ENCODE measurements around the gene APOE.
A peak's percentile ranks its signal among the peaks of the same experiment; 100 is the strongest.
"Not testable (repeated sequence)": the region's sequence is repeated elsewhere in the genome, so short reads cannot be mapped to it uniquely, and the experiment has no call there.

Gene APOE

GRCh38 chr19:44886141-44886540 lies 19.5 kb upstream of the APOE start:
- no peak for DNase-seq

- DNase-seq: no peak
Observed at GRCh38 chr19:44887648-44888047, 17.9 kb upstream of the APOE start.

- DNase-seq: not testable (repeated sequence)
Observed at GRCh38 chr19:44888335-44888734, 17.3 kb upstream of the APOE start.

- DNase-seq: no peak
Observed at GRCh38 chr19:44889830-44890365, 15.7 kb upstream of the APOE start.

GRCh38 chr19:44890366-44891015 lies 15.1 kb upstream of the APOE start:
- peak; percentile 99 to 100 for DNase-seq

- peak in 1 of 2 experiments; percentile 100 for DNase-seq
Observed at GRCh38 chr19:44891016-44891882, 14.3 kb upstream of the APOE start, which contains the start of gene TOMM40. TSS of gene TOMM40 (plus strand) at chr19:44891254. CDS start at chr19:44891416, 162 bp downstream.

GRCh38 chr19:44892932-44893331 lies 12.7 kb upstream of the APOE start:
- DNase-seq: no peak

- no peak for DNase-seq
Observed at GRCh38 chr19:44893332-44894051, 12.1 kb upstream of the APOE start.

GRCh38 chr19:44894052-44894400 lies 11.6 kb upstream of the APOE start:
- DNase-seq: no peak

- no peak for DNase-seq
Observed at GRCh38 chr19:44894946-44895345, 10.7 kb upstream of the APOE start.

GRCh38 chr19:44897835-44898234 lies 7.8 kb upstream of the APOE start:
- no peak for DNase-seq

GRCh38 chr19:44900328-44901244 lies 5.0 kb upstream of the APOE start:
- DNase-seq: no peak

GRCh38 chr19:44903216-44903601 lies 2.4 kb upstream of the APOE start:
- no peak for DNase-seq

- peak; percentile 6 to 16 for DNase-seq
Observed at GRCh38 chr19:44903602-44904425, 1.8 kb upstream of the APOE start.

- no peak for DNase-seq
Observed at GRCh38 chr19:44904426-44904994, 1.1 kb upstream of the APOE start.

GRCh38 chr19:44907613-44908012 lies 2.0 kb downstream of the APOE start:
- no peak for DNase-seq

GRCh38 chr19:44908074-44908835 lies 2.7 kb downstream of the APOE start:
- DNase-seq: no peak

GRCh38 chr19:44908836-44909261 lies 3.3 kb downstream of the APOE start:
- no peak for DNase-seq

GRCh38 chr19:44909775-44910174 lies 4.2 kb downstream of the APOE start:
- no peak for DNase-seq

- DNase-seq: not testable (repeated sequence)
Observed at GRCh38 chr19:44911896-44912295, 6.3 kb downstream of the APOE start.

All from NCI-H187 (cell line).